ELR (cell line): ENCODE measurements around the gene AGRN.
"Not testable (repeated sequence)": the region's sequence is repeated elsewhere in the genome, so short reads cannot be mapped to it uniquely, and the experiment has no call there.

ENCODE experiments used
- DNase-seq: peaks from one replicate; pipeline ENCODE4 v3.0.0-alpha.2; 2015; ENCODE audit warnings: low read depth

AGRN gene

GRCh38 chr1:1001057-1001783 is 18.7 kb upstream of the AGRN start:
- no peak for DNase-seq

- no peak for DNase-seq
Measured at GRCh38 chr1:1003618-1004419, 16.1 kb upstream of the AGRN start.

DNA sequence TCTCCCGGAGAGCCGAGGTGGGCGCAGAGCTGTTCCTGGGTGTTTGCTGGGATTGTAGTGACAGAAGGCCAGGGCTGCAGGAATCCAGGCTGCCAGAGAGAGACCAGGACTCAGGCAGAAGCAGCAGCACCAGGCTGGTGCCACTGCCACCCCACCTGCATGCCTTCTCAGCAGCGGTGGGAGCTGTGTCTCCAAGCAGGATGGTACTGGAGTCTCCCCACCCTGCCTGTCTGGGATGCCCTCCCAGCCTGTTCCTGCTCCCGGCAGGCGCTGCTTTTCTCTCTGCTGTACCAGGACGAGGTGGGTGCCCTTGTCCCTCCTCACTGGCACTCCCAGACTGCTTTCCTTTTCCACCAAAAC is 15.5 kb upstream of the AGRN start:
- DNase-seq = no peak

- DNase-seq = peak; percentile 44
Measured at GRCh38 chr1:1004780-1005697, 14.9 kb upstream of the AGRN start.

- DNase-seq = no peak
Measured at GRCh38 chr1:1005774-1006304, 14.1 kb upstream of the AGRN start.

- DNase-seq = no peak
Measured at GRCh38 chr1:1006305-1007159, 13.4 kb upstream of the AGRN start.

DNA sequence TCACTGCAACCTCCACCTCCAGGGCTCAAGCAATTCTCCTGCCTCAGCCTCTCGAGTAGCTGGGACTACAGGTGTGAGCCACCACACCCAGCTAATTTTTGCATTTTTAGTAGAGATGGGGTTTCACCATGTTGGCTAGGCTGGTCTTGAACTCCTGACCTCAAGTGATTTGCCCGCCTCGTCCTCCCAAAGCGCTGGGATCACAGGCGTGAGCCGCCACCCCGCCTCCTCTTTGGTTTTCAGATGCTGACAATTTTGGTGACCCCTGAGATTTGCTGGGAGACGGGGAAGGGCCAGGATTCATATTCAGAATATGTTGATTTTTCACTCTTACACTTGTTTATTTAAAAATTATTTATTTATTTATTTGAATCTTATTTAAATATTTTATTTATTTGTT is 9.8 kb upstream of the AGRN start:
- not testable (repeated sequence) for DNase-seq

DNA sequence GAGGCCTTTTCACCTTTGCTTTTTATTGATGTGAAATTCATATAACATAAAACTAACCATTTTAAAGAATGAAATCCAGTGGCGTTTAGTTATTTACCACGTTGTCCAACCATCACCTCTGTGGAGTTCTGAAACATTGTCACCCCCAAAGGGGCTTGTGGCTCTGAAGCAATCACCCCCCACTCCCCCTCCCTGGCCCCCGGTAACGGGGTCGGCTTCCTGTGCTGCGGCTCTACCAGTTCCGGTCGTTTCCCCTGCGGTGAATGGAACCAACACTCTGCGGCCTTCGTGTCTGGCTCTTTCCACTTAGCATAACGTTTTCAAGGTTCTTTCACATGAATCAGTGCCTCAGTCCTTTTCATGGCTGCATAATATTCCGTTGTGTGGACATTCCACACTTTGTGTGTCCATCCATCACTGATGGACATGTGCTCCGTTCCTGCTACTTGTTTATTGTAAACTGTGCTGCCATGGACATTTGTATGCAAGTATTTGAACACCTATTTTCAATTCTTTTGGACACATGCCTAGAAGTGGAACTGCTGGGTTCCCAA is 8.4 kb upstream of the AGRN start:
- no peak for DNase-seq

- DNase-seq = not testable (repeated sequence)
Measured at GRCh38 chr1:1012736-1013104, 7.2 kb upstream of the AGRN start.

GRCh38 chr1:1013105-1013921 is 6.6 kb upstream of the AGRN start, which contains the start of gene ISG15:
Gene ISG15 (plus strand): TSS chr1:1013497. CDS start chr1:1013574, 77 bp downstream.
- peak; percentile 93 for DNase-seq

DNA sequence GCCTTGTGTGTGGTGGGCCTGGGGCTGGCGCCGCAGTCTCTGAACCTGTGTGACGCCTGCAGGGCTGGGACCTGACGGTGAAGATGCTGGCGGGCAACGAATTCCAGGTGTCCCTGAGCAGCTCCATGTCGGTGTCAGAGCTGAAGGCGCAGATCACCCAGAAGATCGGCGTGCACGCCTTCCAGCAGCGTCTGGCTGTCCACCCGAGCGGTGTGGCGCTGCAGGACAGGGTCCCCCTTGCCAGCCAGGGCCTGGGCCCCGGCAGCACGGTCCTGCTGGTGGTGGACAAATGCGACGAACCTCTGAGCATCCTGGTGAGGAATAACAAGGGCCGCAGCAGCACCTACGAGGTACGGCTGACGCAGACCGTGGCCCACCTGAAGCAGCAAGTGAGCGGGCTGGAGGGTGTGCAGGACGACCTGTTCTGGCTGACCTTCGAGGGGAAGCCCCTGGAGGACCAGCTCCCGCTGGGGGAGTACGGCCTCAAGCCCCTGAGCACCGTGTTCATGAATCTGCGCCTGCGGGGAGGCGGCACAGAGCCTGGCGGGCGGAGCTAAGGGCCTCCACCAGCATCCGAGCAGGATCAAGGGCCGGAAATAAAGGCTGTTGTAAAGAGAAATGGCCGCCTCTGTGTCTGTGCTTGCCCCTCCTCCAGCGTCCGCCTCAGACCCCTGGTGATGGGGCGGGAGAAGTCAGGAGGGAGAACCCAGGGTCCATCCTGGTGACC is 5.8 kb upstream of the AGRN start:
- peak; percentile 57 for DNase-seq

GRCh38 chr1:1014799-1015681 is 4.9 kb upstream of the AGRN start:
- peak; percentile 62 for DNase-seq

DNA sequence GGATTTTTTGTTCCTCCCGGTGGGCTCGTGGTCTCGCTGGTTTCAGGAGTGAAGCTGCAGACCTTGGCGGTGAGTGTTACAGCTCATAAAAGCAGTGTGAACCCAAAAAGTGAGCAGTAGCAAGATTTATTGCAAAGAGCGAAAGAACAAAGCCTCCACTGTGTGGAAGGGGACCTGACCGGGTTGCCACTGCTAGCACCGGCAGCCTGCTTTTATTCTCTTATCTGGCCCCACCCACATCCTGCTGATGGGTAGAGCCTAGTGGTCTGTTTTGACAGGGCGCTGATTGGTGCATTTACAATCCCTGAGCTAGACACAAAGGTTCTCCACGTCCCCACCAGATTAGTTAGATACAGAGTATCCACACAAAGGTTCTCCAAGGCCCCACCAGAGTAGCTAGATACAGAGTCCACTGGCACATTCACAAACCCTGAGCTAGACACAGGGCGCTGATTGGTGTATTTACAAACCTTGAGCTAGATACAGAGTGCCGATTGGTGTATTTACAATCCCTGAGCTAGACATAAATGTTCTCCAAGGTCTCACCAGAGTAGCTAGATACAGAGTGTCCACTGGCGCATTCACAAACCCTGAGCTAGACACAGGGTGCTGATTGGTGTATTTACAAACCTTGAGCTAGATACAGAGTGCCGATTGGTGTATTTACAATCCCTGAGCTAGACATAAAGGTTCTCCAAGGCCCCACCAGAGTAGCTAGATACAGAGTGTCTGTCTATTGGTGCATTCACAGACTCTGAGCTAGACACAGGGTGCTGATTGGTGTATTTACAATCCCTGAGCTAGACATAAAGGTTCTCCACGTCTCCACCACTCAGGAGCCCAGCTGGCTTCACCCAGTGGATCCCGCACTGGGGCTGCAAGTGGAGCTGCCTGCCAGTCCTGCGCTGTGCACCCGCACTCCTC is 2.3 kb upstream of the AGRN start:
- DNase-seq = not testable (repeated sequence)

DNA sequence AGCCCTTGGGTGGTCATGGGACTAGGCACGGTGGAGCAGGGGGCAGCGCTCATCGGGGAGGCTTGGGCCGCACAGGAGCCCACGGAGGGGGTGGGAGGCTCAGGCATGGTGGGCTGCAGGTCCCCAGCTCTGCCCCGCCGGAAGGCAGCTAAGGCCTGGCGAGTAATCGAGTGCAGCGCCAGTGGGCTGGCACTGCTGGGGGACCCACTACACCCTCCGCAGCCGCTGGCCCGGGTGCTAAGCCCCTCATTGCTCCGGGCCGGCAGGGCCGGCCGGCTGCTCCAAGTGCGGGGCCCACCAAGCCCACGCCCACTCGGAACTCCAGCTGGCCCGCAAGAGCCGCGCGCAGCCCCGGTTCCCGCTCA is 1.6 kb upstream of the AGRN start:
- DNase-seq = not testable (repeated sequence)

GRCh38 chr1:1019122-1019999 is 559 bp upstream of the AGRN start:
- DNase-seq = peak; percentile 84

GRCh38 chr1:1020415-1021009 is 592 bp downstream of the AGRN start:
- peak; percentile 56 for DNase-seq
